Fibroblast of skin of abdomen (primary cell): ENCODE measurements around the gene LRP1B.
A peak's percentile ranks its signal among the peaks of the same experiment; 100 is the strongest.
"Not testable (repeated sequence)": the region's sequence is repeated elsewhere in the genome, so short reads cannot be mapped to it uniquely, and the experiment has no call there.

Experiments
- DNase-seq: peaks from one replicate; pipeline ENCODE4 v3.0.0-alpha.2; 2013

Gene LRP1B

DNA sequence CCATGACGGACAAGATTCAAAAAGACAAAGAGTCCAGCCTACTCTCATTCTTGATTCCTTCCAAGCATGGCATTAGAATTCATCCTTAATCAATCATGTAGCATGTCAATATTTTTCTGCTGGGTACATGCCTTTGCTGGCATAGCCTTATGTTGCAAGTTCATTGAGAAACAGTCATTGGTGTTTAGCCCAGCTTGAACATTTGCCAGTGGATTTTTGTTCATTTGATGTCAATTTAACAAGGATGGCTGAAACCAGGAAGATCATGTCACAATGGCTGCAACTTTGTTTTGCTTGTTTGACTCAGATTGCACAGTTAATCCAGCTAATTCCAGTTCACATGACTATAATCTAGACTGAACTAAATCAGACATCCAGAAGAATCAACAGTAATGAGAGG is 1132.2 kb downstream of the LRP1B start:
- peak; percentile 16 for DNase-seq

- peak; percentile 13 for DNase-seq
These were observed 1132.8 kb downstream of the LRP1B start for GRCh38 chr2:140998017-140998416.

DNA sequence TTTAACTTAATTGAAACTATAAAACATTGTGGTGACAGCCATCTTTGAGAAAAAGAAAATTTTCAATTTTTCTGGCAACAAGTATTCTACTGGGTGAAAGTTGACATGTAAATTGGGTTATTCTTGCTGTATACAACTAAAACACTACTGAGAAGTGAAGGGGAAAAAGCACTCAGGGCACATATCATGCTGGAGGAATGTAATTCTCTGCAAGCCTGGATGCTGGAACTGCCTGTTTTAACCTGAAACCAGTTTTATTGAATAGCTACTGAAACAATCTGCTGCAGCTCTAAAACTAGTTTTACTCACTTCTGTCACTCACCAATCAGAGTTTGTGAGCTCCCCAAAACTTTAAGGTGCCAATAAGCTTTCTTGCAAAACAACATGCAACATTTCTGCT is 1136.0 kb downstream of the LRP1B start:
- no peak for DNase-seq

DNA sequence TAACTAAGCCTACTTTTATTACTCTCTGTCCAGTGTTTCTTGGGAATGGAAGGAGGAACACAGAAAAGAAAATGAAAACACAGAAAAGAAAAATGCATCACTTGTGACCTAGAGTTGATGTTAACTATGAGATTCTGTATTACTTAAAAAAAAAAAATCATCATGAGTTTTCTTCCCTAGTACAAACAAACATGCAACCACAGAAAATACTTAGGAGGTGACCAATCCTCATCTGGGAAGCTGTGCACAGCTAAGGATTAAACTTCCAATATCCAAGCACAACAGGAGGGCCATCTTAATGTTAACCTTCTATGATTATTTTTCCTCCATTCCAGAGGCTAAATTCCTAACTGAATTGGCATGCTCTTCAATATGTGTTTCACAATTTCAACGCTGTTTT is 1140.4 kb downstream of the LRP1B start:
- DNase-seq: peak; percentile 68

DNA sequence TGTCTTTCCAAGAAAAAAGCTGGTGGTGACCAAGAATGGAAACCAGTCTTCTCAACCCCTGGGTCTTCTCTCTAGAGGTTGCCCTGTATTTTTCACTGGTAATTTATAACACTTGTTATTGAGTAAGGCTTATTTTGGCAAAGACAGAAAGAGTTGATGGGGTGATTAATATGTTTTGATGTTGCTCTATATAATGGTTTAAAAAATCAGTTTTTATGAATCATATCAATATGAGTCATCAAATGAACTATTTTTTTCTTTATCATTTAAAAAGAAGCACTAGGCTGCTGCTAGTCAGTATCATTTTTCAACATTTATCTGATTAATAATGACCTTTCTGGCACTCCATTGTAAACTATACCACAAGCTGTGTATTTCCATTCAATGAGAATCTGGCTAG is 1142.2 kb downstream of the LRP1B start:
- DNase-seq: no peak

- DNase-seq: no peak
These were observed 1144.4 kb downstream of the LRP1B start for GRCh38 chr2:140986456-140986855.

DNA sequence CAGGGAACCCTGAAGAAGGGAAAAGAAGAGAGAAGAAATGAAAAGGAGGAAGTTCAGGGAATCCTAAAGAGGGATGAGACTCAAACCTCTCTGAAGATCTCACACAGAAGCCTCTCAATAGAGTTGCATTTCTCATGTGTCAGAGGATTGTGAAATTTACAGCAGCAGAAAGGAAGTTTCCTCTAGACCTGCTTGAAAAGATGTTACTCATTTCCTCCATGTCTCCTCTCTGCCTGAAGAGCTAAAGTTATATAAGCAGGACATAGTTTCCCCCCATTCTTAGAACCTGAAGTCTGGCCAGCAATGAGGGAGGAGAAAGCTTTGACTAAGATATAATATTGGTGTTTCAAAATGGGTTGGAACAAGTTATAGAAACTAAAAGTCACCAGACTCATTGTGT is 1155.6 kb downstream of the LRP1B start:
- DNase-seq: peak; percentile 20

DNA sequence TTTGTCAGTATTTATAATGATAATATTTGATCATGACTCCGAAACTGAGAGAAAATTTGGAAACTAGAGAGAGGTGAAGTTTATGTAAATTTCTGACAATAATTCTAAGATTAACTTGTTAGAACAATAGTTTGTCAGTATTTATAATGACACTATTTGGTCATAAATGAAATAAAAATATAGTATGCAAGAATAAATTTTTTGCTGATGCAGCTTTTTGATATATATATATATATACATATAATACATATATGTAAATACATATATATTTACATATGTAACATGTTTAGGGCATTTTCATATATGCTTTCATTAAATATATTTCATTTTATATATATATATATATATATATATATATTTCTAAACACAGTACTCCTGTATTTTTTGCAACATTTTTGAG is 1158.1 kb downstream of the LRP1B start:
- DNase-seq: no peak

DNA sequence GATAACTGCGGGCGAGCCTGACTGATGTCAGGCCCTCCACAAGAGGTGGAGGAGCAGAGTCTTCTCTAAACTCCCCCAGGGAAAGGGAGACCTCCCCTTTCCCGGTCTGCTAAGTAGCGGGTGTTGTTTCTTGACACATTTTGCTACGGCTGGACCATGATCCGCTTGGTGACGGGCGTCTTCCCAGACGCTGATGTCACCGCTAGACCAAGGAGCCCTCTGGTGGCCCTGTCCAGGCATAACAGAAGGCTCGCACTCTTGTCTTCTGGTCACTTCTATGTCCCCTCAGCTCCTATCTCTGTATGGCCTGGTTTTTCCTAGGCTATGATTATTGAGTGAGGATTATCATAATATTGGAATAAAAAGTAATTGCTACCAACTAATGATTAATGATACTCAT is 1166.5 kb downstream of the LRP1B start:
- not testable (repeated sequence) for DNase-seq

DNA sequence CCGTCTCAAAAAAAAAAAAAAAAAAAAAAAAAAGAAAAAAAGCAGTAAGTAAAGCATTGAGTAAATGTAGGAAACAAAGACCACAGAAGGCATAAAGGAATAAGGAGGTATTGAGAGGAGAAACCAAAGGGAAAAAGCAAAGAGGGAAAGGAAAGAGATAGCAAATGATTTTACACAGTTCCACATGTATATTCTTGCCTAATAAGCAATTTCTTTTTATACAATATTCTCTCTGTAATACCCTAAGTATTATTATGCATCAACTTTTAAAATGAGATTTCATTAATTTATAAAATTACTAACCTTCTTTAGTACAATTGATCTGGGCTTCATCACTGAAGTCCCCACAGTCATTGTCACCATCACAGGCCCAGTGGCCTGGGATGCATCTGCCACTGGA is 1180.9 kb downstream of the LRP1B start:
- DNase-seq: no peak

DNA sequence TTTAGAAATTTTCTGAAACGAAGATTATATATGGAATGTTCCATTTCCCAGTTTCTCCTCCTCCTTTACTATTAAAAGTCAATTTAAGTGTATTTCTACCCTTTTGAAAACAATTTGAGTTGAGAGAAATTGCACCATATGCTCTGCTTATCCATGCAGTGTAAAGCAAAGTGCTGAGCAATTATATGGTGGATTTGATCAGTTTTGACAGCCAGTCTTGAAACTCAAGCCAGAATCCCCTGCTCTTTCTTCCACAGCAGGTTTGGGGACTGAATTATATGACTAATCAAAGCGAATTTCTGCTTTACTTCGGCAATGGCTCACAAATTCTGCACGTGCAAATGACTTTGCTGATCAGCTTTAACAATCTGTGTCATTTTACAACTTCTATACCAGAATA is 1183.6 kb downstream of the LRP1B start:
- no peak for DNase-seq

GRCh38 chr2:140943867-140944266 is 1186.9 kb downstream of the LRP1B start:
- no peak for DNase-seq

- no peak for DNase-seq
These were observed 1188.5 kb downstream of the LRP1B start for GRCh38 chr2:140942284-140942683.

DNA sequence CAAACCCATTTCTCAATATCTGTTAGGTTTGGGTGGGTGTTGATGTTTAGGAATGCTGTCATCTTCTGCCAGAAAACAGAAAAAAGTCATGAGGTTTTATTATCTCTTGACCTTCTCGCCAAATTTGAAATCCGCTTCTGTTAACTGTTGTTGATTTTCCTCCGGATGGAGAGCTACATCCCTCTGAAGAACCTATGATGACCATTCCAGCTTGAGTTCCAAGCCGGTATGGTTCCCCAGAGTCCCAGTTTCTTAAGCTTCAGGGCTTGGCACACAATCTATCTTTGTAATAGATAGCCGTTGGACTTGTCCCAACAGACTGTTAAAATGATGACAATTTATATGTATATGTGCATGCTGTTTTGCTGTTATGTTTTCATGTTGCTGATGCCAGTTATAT is 1201.0 kb downstream of the LRP1B start:
- DNase-seq: no peak

- DNase-seq: no peak
These were observed 1212.4 kb downstream of the LRP1B start for GRCh38 chr2:140918426-140918825.

- DNase-seq: no peak
These were observed 1214.4 kb downstream of the LRP1B start for GRCh38 chr2:140916410-140916809.

- DNase-seq: no peak
These were observed 1220.1 kb downstream of the LRP1B start for GRCh38 chr2:140910683-140911082.

DNA sequence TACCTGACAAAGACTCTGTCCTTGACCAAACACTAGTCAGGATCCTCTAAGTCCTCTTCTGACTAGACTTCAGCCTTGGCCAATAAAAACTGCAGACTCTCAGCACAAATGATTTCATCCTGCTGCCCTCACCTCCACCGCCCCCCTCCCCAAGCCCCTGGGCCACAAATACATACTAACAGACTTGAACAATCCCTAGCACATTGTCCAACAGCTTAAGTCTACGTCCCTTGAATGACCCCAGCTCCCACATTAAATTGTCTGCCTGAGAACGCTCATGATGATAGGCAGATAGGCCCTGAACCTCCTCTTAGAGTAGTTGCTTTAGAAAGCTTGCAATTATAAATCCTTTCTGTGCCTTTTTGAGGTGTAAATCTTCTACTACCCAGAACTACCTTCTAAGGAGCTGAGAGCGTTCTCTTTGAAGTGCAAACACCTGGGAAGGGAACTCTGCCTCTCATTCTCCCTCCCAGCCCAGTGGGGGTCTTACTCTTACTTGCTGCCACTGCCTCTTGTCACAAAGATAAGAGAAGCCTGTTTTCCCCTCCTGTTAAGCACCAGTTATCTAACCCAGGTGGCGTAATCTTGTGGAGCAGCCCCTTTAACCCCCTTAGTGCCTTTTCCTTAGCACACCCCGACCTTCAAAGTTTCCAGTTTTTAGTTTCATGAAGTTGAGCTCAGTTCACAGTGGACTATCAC is 1225.6 kb downstream of the LRP1B start:
- DNase-seq: no peak

GRCh38 chr2:140895378-140895777 is 1235.4 kb downstream of the LRP1B start:
- DNase-seq: no peak

GRCh38 chr2:140893685-140894084 is 1237.1 kb downstream of the LRP1B start:
- DNase-seq: peak; percentile 87

GRCh38 chr2:140892911-140893637 is 1237.7 kb downstream of the LRP1B start:
- peak; percentile 26 for DNase-seq

DNA sequence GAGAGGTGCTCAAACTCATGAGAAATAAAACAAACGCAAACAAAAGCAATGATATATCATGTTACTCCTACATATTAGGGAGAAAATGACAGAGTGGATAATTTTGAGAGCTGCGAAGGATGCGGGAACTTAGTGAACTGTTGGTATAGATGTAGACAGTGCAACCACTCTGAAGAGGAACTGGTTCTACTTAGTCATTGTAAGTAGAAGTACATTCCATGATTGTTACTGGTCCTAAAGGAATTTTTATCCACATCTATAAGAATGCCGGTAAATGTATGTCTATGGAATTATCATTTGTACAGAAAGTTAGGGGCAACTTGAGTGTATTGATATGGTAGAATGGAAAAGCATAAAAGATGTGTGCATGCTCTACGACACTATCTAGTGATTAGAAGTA is 1238.4 kb downstream of the LRP1B start:
- peak; percentile 72 for DNase-seq

- DNase-seq: no peak
These were observed 1239.1 kb downstream of the LRP1B start for GRCh38 chr2:140891614-140892212.
